Thyroid gland (tissue), 4 donors: ENCODE measurements around the gene FNDC3B.

Experiments
- CTCF ChIP-seq, 6 experiments: fragments of 200-600 bp in 3 of 6; fragments of 450-650 bp in 3 of 6; sonication (generic) in 3 of 6; IDR thresholded peaks; one replicate each; pipeline ENCODE4 v1.5.1; 2016 to 2019; ENCODE audit warnings: antibody characterized with exemption in 6 of 6, mild to moderate bottlenecking in 2 of 6, inconsistent platforms in 1 of 6, moderate library complexity in 1 of 6
- POLR2A ChIP-seq, 2 donors: fragments of 450-650 bp; IDR thresholded peaks; one replicate each; pipeline ENCODE4 v1.6.1; 2017; ENCODE audit warnings: antibody characterized with exemption in 2 of 2, mild to moderate bottlenecking in 2 of 2, moderate library complexity in 1 of 2

- TF ChIP-seq CTCF (IDR thresholded peaks at IDR 0.05) (no peak), POLR2A (IDR thresholded peaks at IDR 0.05) (no peak)
Observed at GRCh38 chr3:172292422-172292821, 253.0 kb downstream of the FNDC3B start.
